Measurements from ENCODE around the gene STOX1. TPM values are rescaled to one million over a fixed set of nuclear protein-coding genes. Genes with fewer than 3 reads are reported as not detected.

The STOX1 gene
- total RNA-seq, 1 donor from 2014 or later = 53.9 TPM

- no peak overlapping the region for H3K27ac Mint-ChIP-seq
- Histone ChIP-seq H2AFZ (replicated peaks) (no peak overlapping the region), H3K27ac (no peak overlapping the region), H3F3A (ENCODE audit: low read depth) (peaks cover 32% of the 10 kb centered on the region), H3K9me3 (ENCODE audit: low read depth) (no peaks in the 10 kb centered on the region), H4K20me1 (ENCODE audit: low read depth) (no peaks in the 10 kb centered on the region), H3K4me3 (no peak overlapping the region), H3K4me2 (no peak overlapping the region), H3K36me3 (peaks cover 10% of the 10 kb centered on the region), H3K27me3 (no peaks in the 10 kb centered on the region), H3K9ac (no peak overlapping the region), H3K4me1 (no peaks in the 10 kb centered on the region), H3K79me2 (ENCODE audit: low read depth) (no peaks in the 10 kb centered on the region)
- H3K4me1 Mint-ChIP-seq = no peaks in the 10 kb centered on the region
- H3K9me3 Mint-ChIP-seq = no peaks in the 10 kb centered on the region
- H3K27me3 Mint-ChIP-seq (ENCODE audit: insufficient read depth, low read depth) = no peaks in the 10 kb centered on the region
- no peak for DNase-seq (ENCODE audit: low spot score)
- H3K36me3 Mint-ChIP-seq = peaks cover 10% of the 10 kb centered on the region
- no peak overlapping the region for H3K4me3 Mint-ChIP-seq
- TF ChIP-seq EZH2 (IDR thresholded peaks at IDR 0.05) (no peak), CTCF (IDR thresholded peaks at IDR 0.05) (no peak), EZH2phosphoT487 (IDR thresholded peaks at IDR 0.05) (no peak)
Observed at GRCh38 chr10:68795886-68796532, 31.3 kb upstream of the STOX1 start.

DNA sequence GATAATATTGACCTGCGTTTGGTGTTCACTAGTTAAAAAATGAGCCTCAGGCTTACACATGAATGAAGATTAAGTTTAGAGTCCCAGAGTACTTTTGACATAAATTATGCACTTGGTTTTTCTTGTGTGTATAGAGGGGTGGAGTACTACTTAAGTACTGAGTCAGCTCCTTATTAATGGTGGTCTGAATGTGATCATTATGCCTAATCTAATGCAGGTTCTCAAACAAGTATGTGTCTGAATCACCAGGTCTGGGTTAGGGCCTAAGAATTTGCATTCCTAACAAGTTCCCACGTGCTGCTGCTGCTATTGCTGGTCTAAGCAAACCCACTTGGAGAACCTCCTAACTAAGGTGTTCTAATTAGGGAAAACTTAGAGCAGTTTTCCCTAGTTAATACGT lies 30.7 kb upstream of the STOX1 start:
- H3F3A ChIP-seq (ENCODE audit: low read depth) = peaks cover 26% of the 10 kb centered on the region
- H3K79me2 ChIP-seq (ENCODE audit: low read depth) = no peaks in the 10 kb centered on the region
- no peak overlapping the region for H3K9ac ChIP-seq
- H3K9me3 Mint-ChIP-seq = no peaks in the 10 kb centered on the region
- no peaks in the 10 kb centered on the region for H3K4me1 ChIP-seq
- TF ChIP-seq EZH2phosphoT487 (IDR thresholded peaks at IDR 0.05) (no peak), CTCF (IDR thresholded peaks at IDR 0.05) (no peak), EZH2 (IDR thresholded peaks at IDR 0.05) (no peak)
- no peaks in the 10 kb centered on the region for H4K20me1 ChIP-seq (ENCODE audit: low read depth)
- H3K27me3 ChIP-seq = no peaks in the 10 kb centered on the region
- H3K27me3 Mint-ChIP-seq (ENCODE audit: insufficient read depth, low read depth) = no peaks in the 10 kb centered on the region
- H3K36me3 ChIP-seq = peaks cover 7% of the 10 kb centered on the region
- H3K4me3 ChIP-seq = no peak overlapping the region
- H3K27ac ChIP-seq = no peak overlapping the region
- no peaks in the 10 kb centered on the region for H3K4me1 Mint-ChIP-seq
- H3K27ac Mint-ChIP-seq = no peak overlapping the region
- no peak overlapping the region for H3K4me2 ChIP-seq
- H3K36me3 Mint-ChIP-seq = peaks cover 12% of the 10 kb centered on the region
- no peak for DNase-seq (ENCODE audit: low spot score)
- H3K4me3 Mint-ChIP-seq = no peak overlapping the region
- no peak overlapping the region for H2AFZ ChIP-seq (replicated peaks)
- no peaks in the 10 kb centered on the region for H3K9me3 ChIP-seq (ENCODE audit: low read depth)

GRCh38 chr10:68800211-68800610 lies 27.1 kb upstream of the STOX1 start:
- no peak for TF ChIP-seq CTCF (IDR thresholded peaks at IDR 0.05)
- TF ChIP-seq EZH2phosphoT487 (IDR thresholded peaks at IDR 0.05) = no peak
- no peak for TF ChIP-seq EZH2 (IDR thresholded peaks at IDR 0.05)
- no peak overlapping the region for H3K4me2 ChIP-seq
- DNase-seq (ENCODE audit: low spot score) = no peak
- H3K79me2 ChIP-seq (ENCODE audit: low read depth) = no peaks in the 10 kb centered on the region
- Mint-ChIP-seq H3K27ac (no peak overlapping the region), H3K4me1 (no peaks in the 10 kb centered on the region), H3K9me3 (no peaks in the 10 kb centered on the region), H3K4me3 (no peak overlapping the region), H3K27me3 (ENCODE audit: insufficient read depth, low read depth) (no peaks in the 10 kb centered on the region), H3K36me3 (peaks cover 7% of the 10 kb centered on the region)
- no peak overlapping the region for H2AFZ ChIP-seq (replicated peaks)
- no peaks in the 10 kb centered on the region for H3K9me3 ChIP-seq (ENCODE audit: low read depth)
- H3K9ac ChIP-seq = no peak overlapping the region
- H3K4me1 ChIP-seq = no peaks in the 10 kb centered on the region
- no peaks in the 10 kb centered on the region for H4K20me1 ChIP-seq (ENCODE audit: low read depth)
- H3K36me3 ChIP-seq = no peaks in the 10 kb centered on the region
- H3K27me3 ChIP-seq = no peaks in the 10 kb centered on the region
- no peak overlapping the region for H3K27ac ChIP-seq
- H3F3A ChIP-seq (ENCODE audit: low read depth) = peaks cover 17% of the 10 kb centered on the region
- H3K4me3 ChIP-seq = no peak overlapping the region
